ENCODE data around the gene AP3B1. TPM values are rescaled to one million over a fixed set of nuclear protein-coding genes. Genes with fewer than 3 reads are reported as not detected.

The AP3B1 gene
- total RNA-seq, 1 experiment from 2014 or later = 50.3 TPM

- CTCF ChIA-PET = no interaction called here
- POLR2A ChIA-PET = interaction anchor here (0.6 kb wide), 1 partner anchor 9 kb away, joined by 3 read pairs; no protein-coding TSS in a partner anchor
- TF ChIP-seq ZNF317 (CRISPR knock-in tag; IDR thresholded peaks at IDR 0.05; ENCODE audit: borderline replicate concordance, low read depth) (no peak), CTCF (IDR thresholded peaks at IDR 0.05) (no peak), SMAD4 (CRISPR knock-in tag; IDR thresholded peaks at IDR 0.05) (no peak), JUN (CRISPR knock-in tag; IDR thresholded peaks at IDR 0.05) (no peak), HMGXB4 (CRISPR knock-in tag; IDR thresholded peaks at IDR 0.05) (no peak), ZNF121 (CRISPR knock-in tag; IDR thresholded peaks at IDR 0.05) (no peak), ZMAT4 (CRISPR knock-in tag; IDR thresholded peaks at IDR 0.05) (no peak), GTF2I (CRISPR knock-in tag; conservative IDR thresholded peaks at IDR 0.05) (no peak), FOXP1 (CRISPR knock-in tag; IDR thresholded peaks at IDR 0.05; ENCODE audit: borderline replicate concordance) (no peak), ETV6 (CRISPR knock-in tag; IDR thresholded peaks at IDR 0.05) (no peak), NFATC4 (CRISPR knock-in tag; IDR thresholded peaks at IDR 0.05) (no peak), ZNF512 (CRISPR knock-in tag; IDR thresholded peaks at IDR 0.05; ENCODE audit: borderline replicate concordance) (no peak), FOXP4 (CRISPR knock-in tag; IDR thresholded peaks at IDR 0.05) (no peak), MAX (CRISPR knock-in tag; IDR thresholded peaks at IDR 0.05) (no peak), SMAD3 (CRISPR knock-in tag; IDR thresholded peaks at IDR 0.05; ENCODE audit: borderline replicate concordance) (no peak), ZNF396 (CRISPR knock-in tag; IDR thresholded peaks at IDR 0.05; ENCODE audit: borderline replicate concordance) (no peak), ATF3 (CRISPR knock-in tag; conservative IDR thresholded peaks at IDR 0.05) (no peak), ATF2 (CRISPR knock-in tag; IDR thresholded peaks at IDR 0.05; ENCODE audit: borderline replicate concordance, low read depth) (no peak), ZNF281 (CRISPR knock-in tag; IDR thresholded peaks at IDR 0.05) (no peak), RORB (CRISPR knock-in tag; IDR thresholded peaks at IDR 0.05) (no peak)
- Mint-ChIP-seq H3K27me3 (ENCODE audit: low read depth) (peaks cover 9% of the 10 kb centered on the region), H3K4me1 (peaks cover 16% of the 10 kb centered on the region), H3K9me3 (no peaks in the 10 kb centered on the region), H3K27ac (no peak overlapping the region), H3K36me3 (no peaks in the 10 kb centered on the region), H3K4me3 (no peak overlapping the region)
- no peak for DNase-seq (ENCODE audit: low spot score)
- no peak for ATAC-seq
These were observed 28.7 kb upstream of the AP3B1 start for GRCh38 chr5:78323241-78323640.
